Activated CD4-positive, alpha-beta T cell treated with anti-CD3 and anti-CD28 coated beads, Interleukin-2, Interleukin-4, amounts not matched to agents 100 ng/mL and 50 ng/mL, durations not matched to agents 16 hours and 8 hours (primary cell): Measurements from ENCODE around the gene PCSK5.
"Not testable (repeated sequence)": the region's sequence is repeated elsewhere in the genome, so short reads cannot be mapped to it uniquely, and the experiment has no call there.

Source experiments
- DNase-seq: peaks from one replicate; pipeline ENCODE4 v3.0.0-alpha.2; 2020; ENCODE audit warnings: low spot score

The PCSK5 gene

DNA sequence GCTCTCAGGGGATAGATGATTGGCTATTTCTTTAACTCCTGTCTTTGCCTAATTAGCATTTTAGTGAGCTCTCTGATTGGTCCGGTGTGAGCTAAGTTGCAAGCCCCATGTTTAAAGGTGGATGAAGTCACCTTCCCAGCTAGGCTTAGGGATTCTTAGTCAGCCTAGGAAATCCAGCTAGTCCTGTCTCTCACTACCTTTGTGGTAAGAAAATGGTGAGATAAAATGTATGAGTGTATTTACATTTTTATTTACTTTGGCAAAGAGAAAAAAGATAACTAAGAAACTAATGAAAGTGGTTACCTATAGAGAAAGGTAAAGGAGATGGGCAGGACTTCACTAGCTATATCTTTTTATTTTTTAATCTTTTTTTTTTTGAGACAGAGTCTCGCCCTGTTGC, 357.0 kb downstream of the PCSK5 start:
- DNase-seq = no peak

DNA sequence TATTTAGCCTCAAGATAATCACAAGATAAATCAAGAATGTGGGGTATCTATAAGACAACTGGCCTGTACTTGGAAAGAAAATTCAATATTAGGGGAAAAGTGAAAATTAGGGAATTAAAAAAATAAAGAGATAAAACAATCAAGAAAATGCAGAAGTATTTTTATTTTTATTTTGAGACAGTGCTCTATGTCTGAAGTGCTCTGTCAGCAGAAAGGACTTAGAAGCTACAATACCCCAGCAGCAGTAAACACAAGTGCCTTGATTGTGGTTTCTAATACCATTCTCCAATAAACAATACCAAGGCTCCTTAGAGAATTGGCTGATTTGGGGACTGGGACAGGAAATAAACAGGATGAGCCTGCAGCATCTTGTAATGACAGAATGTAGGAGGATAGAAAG, 358.8 kb downstream of the PCSK5 start:
- no peak for DNase-seq

GRCh38 chr9:76255781-76256455, 365.4 kb downstream of the PCSK5 start:
- DNase-seq = no peak

- DNase-seq = no peak
These were observed 366.8 kb downstream of the PCSK5 start for GRCh38 chr9:76257311-76257710.

GRCh38 chr9:76266649-76267283, 376.3 kb downstream of the PCSK5 start:
- DNase-seq = no peak

- no peak for DNase-seq
These were observed 376.8 kb downstream of the PCSK5 start for GRCh38 chr9:76267284-76267652.

DNA sequence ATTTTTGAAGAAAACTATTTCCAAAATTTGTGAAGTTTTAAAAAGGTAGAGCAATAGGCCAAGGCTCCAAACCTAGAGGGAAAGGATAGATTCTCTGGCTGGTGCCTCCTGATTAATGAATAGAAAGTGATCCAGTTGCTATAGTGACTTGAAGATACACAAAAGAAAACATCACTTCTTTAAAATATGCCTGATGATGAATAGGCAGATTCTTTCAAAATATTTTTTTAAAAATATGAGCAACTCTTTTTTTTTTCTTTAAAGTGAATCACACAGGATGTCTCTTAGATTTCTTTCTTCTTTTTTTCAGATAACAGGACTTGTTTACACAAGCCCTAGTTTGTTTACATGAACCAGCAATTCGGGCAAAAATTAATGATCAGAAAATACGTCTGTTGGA, 379.3 kb downstream of the PCSK5 start:
- no peak for DNase-seq

GRCh38 chr9:76271755-76272154, 381.3 kb downstream of the PCSK5 start:
- no peak for DNase-seq

- DNase-seq = no peak
These were observed 398.6 kb downstream of the PCSK5 start for GRCh38 chr9:76289042-76289441.

- no peak for DNase-seq
These were observed 399.2 kb downstream of the PCSK5 start for GRCh38 chr9:76289703-76290102.

- no peak for DNase-seq
These were observed 400.1 kb downstream of the PCSK5 start for GRCh38 chr9:76290555-76290954.

- DNase-seq = no peak
These were observed 401.8 kb downstream of the PCSK5 start for GRCh38 chr9:76292246-76292645.

- DNase-seq = no peak
These were observed 402.2 kb downstream of the PCSK5 start for GRCh38 chr9:76292658-76293057.

DNA sequence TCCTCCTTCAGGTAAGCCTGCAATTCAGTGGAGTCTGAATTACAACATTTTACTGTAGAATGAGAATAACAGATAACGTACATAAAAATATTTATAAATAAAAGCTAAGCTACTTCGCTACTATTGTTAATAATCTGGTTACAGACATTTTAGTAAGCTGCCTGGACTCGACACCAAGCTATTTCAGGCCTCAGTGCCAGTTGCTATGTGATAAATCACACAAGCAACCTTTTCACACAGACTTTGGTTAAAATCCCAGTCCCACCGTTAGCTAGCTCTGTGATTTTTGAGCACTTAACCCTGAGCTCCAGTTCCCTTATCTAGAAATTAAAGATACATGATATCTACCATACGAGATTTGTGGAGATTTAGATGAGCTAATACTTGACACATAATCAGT, 403.8 kb downstream of the PCSK5 start:
- no peak for DNase-seq

DNA sequence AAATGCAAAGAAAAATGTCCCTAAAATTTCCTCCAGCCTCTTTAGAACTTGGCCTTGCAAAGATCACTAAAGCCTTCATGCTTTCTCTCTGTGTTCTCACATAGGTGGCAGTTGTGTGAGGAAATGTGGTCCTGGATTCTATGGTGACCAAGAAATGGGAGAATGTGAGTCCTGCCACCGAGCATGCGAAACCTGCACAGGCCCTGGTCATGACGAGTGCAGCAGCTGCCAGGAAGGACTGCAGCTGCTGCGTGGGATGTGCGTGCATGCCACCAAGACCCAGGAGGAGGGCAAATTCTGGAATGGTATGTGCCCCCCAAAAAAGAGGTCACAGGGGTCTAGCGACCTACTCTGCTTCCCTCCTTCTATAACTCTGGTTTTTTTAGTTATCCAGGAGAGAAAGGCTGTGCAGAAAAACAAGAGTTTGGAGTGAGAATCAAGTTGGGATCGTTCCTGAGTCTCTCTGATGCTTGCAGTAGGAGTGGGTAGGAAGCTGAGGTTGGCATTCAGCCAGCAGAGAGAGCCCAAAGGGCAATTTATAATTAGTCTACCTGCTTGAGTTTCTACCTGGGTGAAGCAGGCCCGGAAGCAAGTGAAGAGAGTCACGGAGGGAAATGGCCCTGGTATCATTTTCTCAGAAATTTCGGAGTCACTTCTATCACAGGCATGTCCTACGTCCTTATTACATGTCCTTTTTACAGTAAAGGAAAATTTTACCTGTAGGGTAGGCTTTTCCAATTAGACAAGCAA, 406.3 kb downstream of the PCSK5 start:
- DNase-seq = no peak

- no peak for DNase-seq
These were observed 407.3 kb downstream of the PCSK5 start for GRCh38 chr9:76297721-76298239.

- DNase-seq = no peak
These were observed 408.2 kb downstream of the PCSK5 start for GRCh38 chr9:76298521-76299144.

DNA sequence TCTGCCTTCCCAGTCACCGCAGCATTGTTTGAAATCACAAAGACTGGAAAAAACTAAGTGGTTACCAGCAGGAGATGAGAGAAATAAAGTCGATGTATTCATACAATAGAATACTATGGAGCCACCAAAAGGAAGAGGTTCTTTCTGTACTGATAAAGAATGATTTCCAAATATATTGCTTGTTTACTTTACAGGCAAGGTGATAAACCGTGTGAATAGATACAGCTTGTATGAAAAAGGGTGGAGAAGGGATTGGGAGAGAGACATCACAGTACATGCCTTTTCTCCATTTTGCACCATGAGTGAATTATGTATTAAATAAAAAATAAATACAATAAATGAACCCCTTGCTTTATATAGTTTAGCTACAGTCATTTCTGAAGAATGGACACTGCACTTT, 412.1 kb downstream of the PCSK5 start:
- no peak for DNase-seq

DNA sequence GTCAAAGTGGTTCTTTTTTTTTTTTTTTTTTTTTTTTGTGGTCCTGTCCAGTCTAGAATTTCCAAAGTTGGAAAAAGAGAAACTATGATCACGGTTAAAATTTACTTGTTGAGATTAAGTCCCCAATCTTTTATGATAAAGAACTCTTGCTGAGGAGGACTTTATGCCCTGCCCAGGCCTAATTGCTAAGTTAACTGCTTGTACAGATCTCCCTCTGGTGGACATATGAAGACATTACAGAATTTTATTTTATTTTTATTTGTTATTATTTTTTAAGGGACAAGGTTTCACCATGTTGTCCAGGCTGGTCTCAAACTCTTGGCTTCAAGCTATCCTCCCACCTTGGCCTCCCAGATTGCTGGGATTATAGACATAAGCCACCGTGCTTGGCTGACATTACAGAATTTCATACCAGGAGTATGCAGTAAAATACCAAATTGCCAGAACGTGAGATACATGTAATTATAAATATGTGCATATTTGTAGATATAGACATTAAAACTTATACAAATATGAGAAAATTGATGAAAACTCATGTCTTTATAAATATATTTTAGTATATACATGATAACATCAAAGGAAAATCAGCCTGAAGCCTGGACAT, 412.6 kb downstream of the PCSK5 start:
- peak; percentile 34 for DNase-seq

DNA sequence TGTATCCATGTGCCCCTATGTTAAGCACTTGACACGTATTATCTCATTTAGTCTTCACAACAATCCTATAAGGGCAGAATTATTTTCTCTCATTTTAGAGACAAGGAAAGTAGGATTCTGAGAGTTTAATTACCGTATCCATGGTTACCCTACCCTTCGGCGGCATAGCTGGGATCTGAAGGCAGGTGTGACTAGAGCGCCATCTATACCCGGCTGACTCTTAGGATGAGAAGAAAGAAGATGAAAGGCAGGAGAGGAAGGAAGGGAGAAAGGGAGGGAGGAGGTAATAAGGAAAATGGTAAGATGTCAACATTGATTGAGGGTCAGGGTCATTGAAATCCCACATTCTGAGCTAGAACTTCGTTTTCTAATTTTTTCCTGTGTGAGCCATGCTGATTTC, 416.6 kb downstream of the PCSK5 start:
- DNase-seq = not testable (repeated sequence)

DNA sequence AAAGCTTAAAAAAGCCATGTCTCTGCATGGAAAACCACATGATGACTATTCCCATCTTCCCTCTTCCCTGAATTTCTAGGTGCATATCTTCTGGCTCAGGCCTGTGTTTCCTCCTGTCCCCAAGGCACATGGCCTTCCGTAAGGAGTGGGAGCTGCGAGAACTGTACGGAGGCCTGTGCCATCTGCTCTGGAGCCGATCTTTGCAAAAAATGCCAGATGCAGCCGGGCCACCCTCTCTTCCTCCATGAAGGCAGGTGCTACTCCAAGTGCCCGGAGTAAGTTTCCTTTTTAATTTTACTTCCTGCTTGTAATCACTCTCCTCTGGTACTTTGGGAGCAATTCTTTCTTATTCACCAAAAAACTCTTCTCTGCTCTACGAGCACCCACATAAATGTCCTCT, 420.1 kb downstream of the PCSK5 start:
- DNase-seq = no peak

GRCh38 chr9:76310991-76311390, 420.5 kb downstream of the PCSK5 start:
- DNase-seq = no peak
